Astrocyte of the cerebellum (primary cell): ENCODE measurements around the gene PAEP.

Source experiments
- DNase-seq: peaks from one replicate; pipeline ENCODE4 v3.0.0-alpha.2; 2011; ENCODE audit warnings: low read depth
- H3K4me3 ChIP-seq: 2 replicates; pipeline ENCODE4 v1.5.1; 2011; ENCODE audit warnings: mild to moderate bottlenecking, low read depth, low read length, moderate library complexity
- in situ Hi-C: cut with HindIII; loops from 2 replicates; pipeline ENCODE4 v1.10.0; 2017; ENCODE audit warnings: low sequenced_read_pairs
- TF ChIP-seq, protein P1 (sequence below): IDR thresholded peaks from 2 replicates; pipeline ENCODE4 v1.5.1; 2012; ENCODE audit warnings: low read length, low read depth, moderate library complexity, mild to moderate bottlenecking; ENCODE audit errors: missing control alignments

Gene PAEP

DNA sequence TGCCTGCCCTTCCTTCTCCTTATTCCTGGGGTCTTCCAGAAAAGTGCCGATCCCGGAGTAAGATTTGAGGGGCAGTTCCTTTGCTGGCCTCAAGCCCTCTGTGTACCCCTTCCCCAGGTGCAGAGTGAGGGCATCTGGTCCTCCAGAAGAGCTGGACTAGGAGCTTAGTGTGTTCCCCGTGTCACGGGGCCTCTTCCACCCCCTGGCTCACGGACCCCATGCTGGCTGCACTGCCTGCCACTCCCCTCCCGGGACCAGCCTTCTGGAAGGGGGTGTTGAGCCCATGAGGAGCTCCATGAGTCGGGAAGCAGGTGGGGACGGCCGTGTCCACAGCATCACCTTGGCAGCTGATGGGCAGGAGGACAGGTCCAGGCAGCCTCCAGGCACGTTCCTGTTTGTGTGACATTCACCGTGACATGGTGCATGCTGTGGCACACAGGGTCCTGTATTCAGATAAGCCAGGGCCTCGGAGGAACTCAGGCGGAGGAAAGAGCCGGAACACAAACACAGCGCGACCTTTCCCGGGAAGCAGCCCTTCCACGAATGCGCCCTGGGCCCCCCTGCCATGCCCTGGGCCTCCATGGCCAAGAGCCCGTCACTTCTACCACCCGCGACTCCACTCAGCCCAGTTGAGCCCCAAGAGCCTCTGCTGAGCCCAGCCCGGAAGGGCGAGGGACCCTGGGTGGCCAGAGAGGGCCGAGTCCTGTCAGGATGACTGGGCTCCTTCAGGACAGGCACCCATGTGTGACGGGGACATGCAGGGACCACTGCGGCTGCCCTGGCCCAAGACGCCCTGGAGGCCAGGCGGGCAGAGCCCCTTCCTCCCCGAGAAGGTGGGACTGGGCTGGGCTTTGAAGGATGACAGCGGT, 46.2 kb upstream of the PAEP start:
- no peak for DNase-seq

DNA sequence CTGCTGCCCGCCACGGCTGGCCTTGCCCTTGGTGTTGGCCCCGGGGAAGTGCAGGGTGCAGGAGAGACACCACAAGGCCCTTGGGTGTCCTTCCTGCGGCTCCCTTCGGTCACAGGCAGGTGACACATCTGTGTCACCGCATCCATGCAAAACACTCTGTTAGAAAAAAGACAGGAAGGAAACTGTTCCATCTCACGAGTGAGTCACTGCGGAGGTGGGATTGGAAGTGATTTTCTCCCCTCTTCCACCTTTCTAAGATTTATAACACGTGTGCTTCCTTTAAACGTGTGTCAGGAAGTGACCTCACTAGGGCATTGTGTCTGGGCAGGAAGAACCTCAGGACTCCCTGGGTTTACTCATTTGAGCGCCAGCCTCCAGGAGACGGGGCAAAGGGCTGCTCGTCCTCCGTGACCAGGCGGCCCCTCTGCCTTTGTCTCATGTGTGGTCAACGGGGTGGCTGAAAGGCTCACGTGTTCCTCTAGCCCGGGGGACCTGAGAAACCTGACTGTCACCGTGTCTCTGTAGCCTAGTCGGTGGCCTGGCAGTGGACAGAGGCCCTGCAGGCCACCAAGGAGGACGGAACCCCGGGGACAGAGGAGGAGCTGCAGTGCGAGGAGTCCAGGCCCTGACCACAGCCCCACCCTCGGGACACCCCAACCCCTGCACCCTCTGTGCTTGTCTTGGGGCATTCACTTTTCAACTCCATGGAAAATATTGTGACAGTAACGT, 45.3 kb upstream of the PAEP start:
- H3K4me3 ChIP-seq: no peak overlapping the region
- in situ Hi-C loops: no loop called here
- TF ChIP-seq, protein P1, sequence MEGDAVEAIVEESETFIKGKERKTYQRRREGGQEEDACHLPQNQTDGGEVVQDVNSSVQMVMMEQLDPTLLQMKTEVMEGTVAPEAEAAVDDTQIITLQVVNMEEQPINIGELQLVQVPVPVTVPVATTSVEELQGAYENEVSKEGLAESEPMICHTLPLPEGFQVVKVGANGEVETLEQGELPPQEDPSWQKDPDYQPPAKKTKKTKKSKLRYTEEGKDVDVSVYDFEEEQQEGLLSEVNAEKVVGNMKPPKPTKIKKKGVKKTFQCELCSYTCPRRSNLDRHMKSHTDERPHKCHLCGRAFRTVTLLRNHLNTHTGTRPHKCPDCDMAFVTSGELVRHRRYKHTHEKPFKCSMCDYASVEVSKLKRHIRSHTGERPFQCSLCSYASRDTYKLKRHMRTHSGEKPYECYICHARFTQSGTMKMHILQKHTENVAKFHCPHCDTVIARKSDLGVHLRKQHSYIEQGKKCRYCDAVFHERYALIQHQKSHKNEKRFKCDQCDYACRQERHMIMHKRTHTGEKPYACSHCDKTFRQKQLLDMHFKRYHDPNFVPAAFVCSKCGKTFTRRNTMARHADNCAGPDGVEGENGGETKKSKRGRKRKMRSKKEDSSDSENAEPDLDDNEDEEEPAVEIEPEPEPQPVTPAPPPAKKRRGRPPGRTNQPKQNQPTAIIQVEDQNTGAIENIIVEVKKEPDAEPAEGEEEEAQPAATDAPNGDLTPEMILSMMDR: no peak
- no peak for DNase-seq

More for the DNA sequence above, 46.2 kb upstream of the PAEP start:
- in situ Hi-C loops: no loop called here
- TF ChIP-seq, protein P1: no peak
- no peak overlapping the region for H3K4me3 ChIP-seq

- TF ChIP-seq, protein P1: no peak
- in situ Hi-C loops: no loop called here
- no peak overlapping the region for H3K4me3 ChIP-seq
- DNase-seq: no peak
These were observed 44.1 kb upstream of the PAEP start for GRCh38 chr9:135517407-135517822.

GRCh38 chr9:135519179-135519971, 42.2 kb upstream of the PAEP start:
- in situ Hi-C loops: no loop called here
- no peak overlapping the region for H3K4me3 ChIP-seq
- TF ChIP-seq, protein P1: no peak
- no peak for DNase-seq

GRCh38 chr9:135520916-135521607, 40.5 kb upstream of the PAEP start, which contains the start of gene LCN1:
TSS of gene LCN1 (plus strand) at chr9:135521440. CDS start at chr9:135521498, 58 bp downstream.
- DNase-seq: no peak
- no peak within 1 kb of the TSS for H3K4me3 ChIP-seq
- in situ Hi-C loops: no loop called here
- TF ChIP-seq, protein P1: no peak
